Right ventricle myocardium superior (tissue), 1 donor: Measurements from ENCODE around the gene SCN5A. TPM values are rescaled to one million over a fixed set of nuclear protein-coding genes. Genes with fewer than 3 reads are reported as not detected.

ENCODE experiments used
- ATAC-seq: fragments of 200-7000 bp; cut with Tn5 transposase; one replicate; pipeline ENCODE4 v1.9.1; 2020; ENCODE audit warnings: mild to moderate bottlenecking; ENCODE audit not compliant: poor library complexity
- DNase-seq: peaks from one replicate; pipeline ENCODE4 v3.0.0-alpha.2; 2020
- intact Hi-C: fragments of 100-400 bp; cut with DNase I; formaldehyde crosslinking; loops from one replicate; pipeline ENCODE4 v1.11.2; 2022
- long read RNA-seq: library from polyadenylated mRNA; unstranded; transcript quantifications from one replicate; pipeline ENCODE4 v2.0.0, GENCODE V29; 2021
- total RNA-seq: library from RNA; stranded (reverse); fragmentation: NEBNext Ultra II Directional; extraction: Animal tissue kit (Norgen Biotek cat#: 25700); gene quantifications from one replicate; pipeline ENCODE4 v1.2.1, GENCODE V29; 2021
- donor health status: DM: no; HTN: yes; CAD: no; lungs with severe emphysema.

SCN5A gene
- 162 TPM for total RNA-seq
- long read RNA-seq, partial matches to known transcripts = 85 of 222 reads
- long read RNA-seq, other reads (novel, unspliced or antisense) = 137 of 222 reads

- peak; percentile 76 for ATAC-seq
- peak; percentile 73 for DNase-seq
- intact Hi-C loops = loop anchor here (5.0 kb wide), 2 partner anchors 127 to 152 kb away; partner anchors contain the start of gene EXOG
Measured at GRCh38 chr3:38649500-38650247, at the start of gene SCN5A. Gene SCN5A (minus strand): TSS chr3:38649687. CDS start chr3:38633307, 16,380 bp downstream.

- intact Hi-C loops = no loop called here
- DNase-seq (no peak), ATAC-seq (peak; percentile 20)
Measured at GRCh38 chr3:38698760-38699159, 49.3 kb upstream of the SCN5A start.

GRCh38 chr3:38698061-38698460 is 48.6 kb upstream of the SCN5A start:
- DNase-seq = no peak
- intact Hi-C loops = no loop called here
- ATAC-seq = no peak

GRCh38 chr3:38696034-38696433 is 46.5 kb upstream of the SCN5A start:
- no peak for ATAC-seq
- no peak for DNase-seq
- intact Hi-C loops = no loop called here

- intact Hi-C loops = no loop called here
- no peak for DNase-seq
- ATAC-seq = no peak
Measured at GRCh38 chr3:38690185-38690584, 40.7 kb upstream of the SCN5A start.

- DNase-seq (no peak), ATAC-seq (peak; percentile 74)
- intact Hi-C loops = loop anchor here (5.0 kb wide), 1 partner anchor 153 kb away; no protein-coding TSS in a partner anchor
Measured at GRCh38 chr3:38689774-38690173, 40.3 kb upstream of the SCN5A start.

- ATAC-seq (no peak), DNase-seq (no peak)
- intact Hi-C loops = loop anchor here (5.0 kb wide), 1 partner anchor 153 kb away; no protein-coding TSS in a partner anchor
Measured at GRCh38 chr3:38689346-38689745, 39.9 kb upstream of the SCN5A start.

GRCh38 chr3:38687321-38687720 is 37.8 kb upstream of the SCN5A start:
- intact Hi-C loops = loop anchor here (5.0 kb wide), 1 partner anchor 155 kb away; no protein-coding TSS in a partner anchor
- no peak for ATAC-seq
- DNase-seq = no peak

GRCh38 chr3:38684546-38684945 is 35.1 kb upstream of the SCN5A start:
- ATAC-seq (no peak), DNase-seq (no peak)
- intact Hi-C loops = no loop called here

- no peak for ATAC-seq
- DNase-seq = no peak
- intact Hi-C loops = no loop called here
Measured at GRCh38 chr3:38669668-38670067, 20.2 kb upstream of the SCN5A start.

GRCh38 chr3:38662544-38662943 is 13.1 kb upstream of the SCN5A start:
- ATAC-seq (no peak), DNase-seq (no peak)
- intact Hi-C loops = no loop called here

- intact Hi-C loops = no loop called here
- DNase-seq (no peak), ATAC-seq (peak; percentile 15)
Measured at GRCh38 chr3:38658841-38659240, 9.4 kb upstream of the SCN5A start.

GRCh38 chr3:38657369-38657768 is 7.9 kb upstream of the SCN5A start:
- ATAC-seq = no peak
- DNase-seq = no peak
- intact Hi-C loops = no loop called here

- peak; percentile 61 for ATAC-seq
- intact Hi-C loops = no loop called here
- DNase-seq = no peak
Measured at GRCh38 chr3:38655708-38656300, 6.3 kb upstream of the SCN5A start.

GRCh38 chr3:38653685-38654537 is 4.4 kb upstream of the SCN5A start:
- ATAC-seq (no peak), DNase-seq (no peak)
- intact Hi-C loops = loop anchor here (5.0 kb wide), 1 partner anchor 157 kb away; the partner anchor contains the start of gene EXOG

- intact Hi-C loops = loop anchor here (5.0 kb wide), 1 partner anchor 156 kb away; the partner anchor contains the start of gene EXOG
- ATAC-seq (no peak), DNase-seq (no peak)
Measured at GRCh38 chr3:38652934-38653333, 3.4 kb upstream of the SCN5A start.

- peak; percentile 78 for DNase-seq
- intact Hi-C loops = loop anchor here (5.0 kb wide), 1 partner anchor 154 kb away; the partner anchor contains the start of gene EXOG
- peak; percentile 60 for ATAC-seq
Measured at GRCh38 chr3:38651153-38651789, 1.8 kb upstream of the SCN5A start.

- ATAC-seq = no peak
- intact Hi-C loops = loop anchor here (5.0 kb wide), 1 partner anchor 153 kb away; the partner anchor contains the start of gene EXOG
- no peak for DNase-seq
Measured at GRCh38 chr3:38650248-38650951, 913 bp upstream of the SCN5A start.
